Measurements from ENCODE around the gene NCBP2L.

DNA sequence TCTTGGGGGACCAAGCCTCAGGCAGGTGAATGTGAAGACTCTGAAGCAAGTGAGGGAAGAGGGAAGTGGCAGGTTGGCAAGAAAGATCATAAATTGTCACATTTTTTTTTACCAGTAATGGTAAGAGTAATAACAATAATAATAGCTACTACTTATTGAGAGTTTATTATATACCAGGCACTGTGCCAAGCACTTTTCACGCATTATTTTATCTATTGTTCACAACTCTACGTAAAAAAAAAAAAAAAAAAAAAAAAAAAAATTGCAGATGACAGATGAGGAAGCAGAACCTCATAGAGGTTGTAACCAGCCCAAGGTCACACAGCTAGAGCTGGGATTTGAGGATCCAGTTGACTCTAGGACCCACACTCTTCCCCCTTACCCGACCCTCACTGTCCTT lies 42.9 kb upstream of the NCBP2L start:
- TF ChIP-seq, protein P1, sequence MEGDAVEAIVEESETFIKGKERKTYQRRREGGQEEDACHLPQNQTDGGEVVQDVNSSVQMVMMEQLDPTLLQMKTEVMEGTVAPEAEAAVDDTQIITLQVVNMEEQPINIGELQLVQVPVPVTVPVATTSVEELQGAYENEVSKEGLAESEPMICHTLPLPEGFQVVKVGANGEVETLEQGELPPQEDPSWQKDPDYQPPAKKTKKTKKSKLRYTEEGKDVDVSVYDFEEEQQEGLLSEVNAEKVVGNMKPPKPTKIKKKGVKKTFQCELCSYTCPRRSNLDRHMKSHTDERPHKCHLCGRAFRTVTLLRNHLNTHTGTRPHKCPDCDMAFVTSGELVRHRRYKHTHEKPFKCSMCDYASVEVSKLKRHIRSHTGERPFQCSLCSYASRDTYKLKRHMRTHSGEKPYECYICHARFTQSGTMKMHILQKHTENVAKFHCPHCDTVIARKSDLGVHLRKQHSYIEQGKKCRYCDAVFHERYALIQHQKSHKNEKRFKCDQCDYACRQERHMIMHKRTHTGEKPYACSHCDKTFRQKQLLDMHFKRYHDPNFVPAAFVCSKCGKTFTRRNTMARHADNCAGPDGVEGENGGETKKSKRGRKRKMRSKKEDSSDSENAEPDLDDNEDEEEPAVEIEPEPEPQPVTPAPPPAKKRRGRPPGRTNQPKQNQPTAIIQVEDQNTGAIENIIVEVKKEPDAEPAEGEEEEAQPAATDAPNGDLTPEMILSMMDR (IDR thresholded peaks at IDR 0.05; ENCODE audit: extremely low read depth in 1 of 2, insufficient read depth in 1 of 2, low read depth in 1 of 2, low read length in 2 of 2): no peak
- TF ChIP-seq POLR2A (IDR thresholded peaks at IDR 0.05; ENCODE audit: low read depth, low read length) (no peak), POLR2AphosphoS5 (IDR thresholded peaks at IDR 0.05; ENCODE audit: insufficient read depth, low read depth, low read length) (no peak), JUN (IDR thresholded peaks at IDR 0.05; ENCODE audit: borderline replicate concordance, insufficient read depth, insufficient read length, low read depth) (no peak), GATA2 (IDR thresholded peaks at IDR 0.05; ENCODE audit: insufficient read depth, insufficient read length, low read depth, low read length) (no peak), MYC (IDR thresholded peaks at IDR 0.05; ENCODE audit: low read depth, low read length) (no peak)

Measured in endothelial cell of umbilical vein (primary cell).